GM21576 (cell line): ENCODE measurements around the gene SLC13A1.

Experiments
- ATAC-seq: cut with Tn5 transposase; IDR thresholded peaks from one replicate; pipeline ENCODE4 v1.9.1; 2021; ENCODE audit warnings: mild to moderate bottlenecking, moderate library complexity; ENCODE audit not compliant: unreplicated experiment

Gene SLC13A1

DNA sequence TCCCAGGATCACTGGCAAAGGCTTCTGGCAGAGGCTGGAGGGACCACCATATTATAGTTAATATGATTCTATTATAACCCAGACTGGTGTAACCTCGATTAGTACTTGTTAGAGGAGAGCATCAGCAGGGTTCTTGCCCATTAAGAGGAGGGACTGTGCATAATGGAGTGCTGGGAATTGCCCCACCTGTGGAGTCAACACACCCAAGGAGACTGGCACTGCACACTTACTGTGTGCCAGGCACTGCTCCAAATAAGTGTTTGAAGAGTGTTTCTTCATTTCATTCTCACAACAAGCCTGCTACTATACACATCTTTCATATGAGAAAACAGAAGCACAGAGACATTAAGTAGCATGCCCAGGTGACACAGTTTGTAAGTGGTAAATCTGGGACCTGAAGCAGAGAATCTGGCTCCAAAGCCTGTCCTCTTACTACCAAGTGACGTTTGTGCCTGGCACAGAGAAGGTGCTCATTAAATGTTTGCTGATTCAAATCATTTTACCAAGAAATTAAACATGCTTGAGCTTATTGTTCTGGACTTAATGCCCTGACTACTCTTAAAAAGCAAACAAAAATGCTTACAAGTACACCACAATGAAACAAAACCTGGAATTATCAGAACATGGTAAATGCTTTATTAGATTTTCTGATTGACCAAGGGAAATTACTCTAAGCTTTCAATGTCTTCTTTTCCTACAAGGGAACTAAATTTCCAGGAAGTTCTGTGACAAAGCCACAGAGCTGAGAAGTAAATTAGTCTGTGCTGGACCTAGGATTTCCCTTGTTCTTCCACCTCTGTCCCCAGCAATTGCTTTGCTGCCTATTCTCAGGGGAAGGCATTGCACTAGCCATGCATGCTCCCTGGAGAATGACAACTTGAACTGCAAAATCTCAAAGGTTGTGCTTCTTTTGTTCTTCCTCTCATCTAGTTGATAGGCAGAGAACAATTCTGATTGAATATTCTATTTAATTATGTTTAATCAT, 809 bp downstream of the SLC13A1 start:
- ATAC-seq: no peak

GRCh38 chr7:123198111-123198510, 1.7 kb downstream of the SLC13A1 start:
- ATAC-seq: no peak

DNA sequence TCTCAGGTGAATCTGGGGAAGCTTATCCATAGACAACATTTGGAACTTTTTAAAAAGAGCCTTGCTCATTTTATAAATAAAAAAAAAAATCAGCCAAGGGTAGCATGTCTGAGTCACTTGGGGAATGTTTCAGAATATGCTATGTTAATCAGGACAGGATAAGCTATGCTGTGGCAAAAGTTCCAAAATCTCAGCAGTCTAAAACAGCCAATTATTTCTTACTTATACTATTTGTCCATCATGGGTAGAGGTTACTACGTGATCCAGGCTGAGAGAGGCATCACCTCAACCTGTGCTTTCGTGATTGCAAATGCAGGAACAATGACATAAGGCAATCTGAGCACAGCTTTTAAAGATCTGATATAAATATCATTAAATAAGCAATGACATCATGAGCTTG, 6.5 kb downstream of the SLC13A1 start:
- ATAC-seq: no peak

DNA sequence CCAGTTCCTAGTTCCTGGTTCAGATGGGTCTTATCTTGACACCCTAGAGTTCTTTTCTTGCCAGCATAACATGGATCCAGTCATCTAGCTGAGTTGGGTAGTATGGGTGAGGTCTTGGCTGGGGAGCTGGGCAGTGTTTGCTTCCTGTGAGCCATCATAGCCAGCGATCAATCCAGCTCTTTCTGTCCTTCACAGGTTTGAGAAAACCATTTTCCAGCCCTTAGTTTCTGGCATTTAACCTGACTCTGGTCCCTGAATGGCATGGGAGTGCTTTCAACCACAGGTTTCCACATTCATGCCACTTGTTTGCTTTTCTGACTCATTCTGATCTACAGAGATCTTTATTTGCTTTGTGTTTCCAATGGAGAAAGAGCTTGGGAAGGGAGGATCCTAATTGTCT, 8.6 kb downstream of the SLC13A1 start:
- ATAC-seq: no peak

- ATAC-seq: peak; percentile 93
These were observed 9.5 kb downstream of the SLC13A1 start for GRCh38 chr7:123190109-123190831.

DNA sequence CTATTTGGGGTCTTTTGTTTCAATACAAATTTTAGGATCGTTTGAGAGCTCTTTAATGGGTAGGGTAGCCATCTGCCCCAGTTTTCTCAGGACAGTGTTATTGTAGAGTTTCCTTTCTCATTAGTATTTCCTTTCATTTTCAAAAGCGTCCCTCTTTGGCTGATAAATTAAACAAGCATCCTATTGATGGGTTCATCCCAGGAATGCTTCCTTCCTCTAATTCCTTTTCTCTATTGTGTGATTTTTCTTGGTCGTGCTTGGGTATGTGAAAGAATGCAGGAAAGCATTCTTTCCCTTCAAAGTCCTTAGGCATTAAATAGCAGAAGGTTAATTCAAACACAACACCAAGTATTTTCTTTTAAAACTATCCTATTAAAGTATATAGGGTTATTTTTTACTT, 14.0 kb downstream of the SLC13A1 start:
- ATAC-seq: no peak

GRCh38 chr7:123184271-123184670, 15.5 kb downstream of the SLC13A1 start:
- ATAC-seq: no peak

- ATAC-seq: no peak
These were observed 16.3 kb downstream of the SLC13A1 start for GRCh38 chr7:123183431-123183830.

DNA sequence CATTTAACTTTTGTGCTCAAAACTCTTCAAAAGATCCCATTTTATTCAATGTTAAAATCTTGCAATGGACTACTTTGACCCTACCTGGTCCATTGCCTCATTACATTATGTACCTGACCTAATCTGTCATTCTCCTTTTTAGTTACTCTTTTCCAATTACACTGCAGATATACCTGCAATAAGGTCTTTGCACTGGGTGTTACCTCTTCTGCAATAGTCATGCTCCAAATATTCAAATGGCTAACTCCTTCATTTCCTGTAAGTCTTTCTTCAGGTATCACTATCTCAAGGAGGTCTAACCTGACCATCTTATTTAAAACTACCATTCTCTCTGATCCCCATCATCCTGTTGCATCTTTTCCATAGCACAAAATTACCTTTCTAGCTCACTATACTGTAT, 22.3 kb downstream of the SLC13A1 start:
- ATAC-seq: no peak

DNA sequence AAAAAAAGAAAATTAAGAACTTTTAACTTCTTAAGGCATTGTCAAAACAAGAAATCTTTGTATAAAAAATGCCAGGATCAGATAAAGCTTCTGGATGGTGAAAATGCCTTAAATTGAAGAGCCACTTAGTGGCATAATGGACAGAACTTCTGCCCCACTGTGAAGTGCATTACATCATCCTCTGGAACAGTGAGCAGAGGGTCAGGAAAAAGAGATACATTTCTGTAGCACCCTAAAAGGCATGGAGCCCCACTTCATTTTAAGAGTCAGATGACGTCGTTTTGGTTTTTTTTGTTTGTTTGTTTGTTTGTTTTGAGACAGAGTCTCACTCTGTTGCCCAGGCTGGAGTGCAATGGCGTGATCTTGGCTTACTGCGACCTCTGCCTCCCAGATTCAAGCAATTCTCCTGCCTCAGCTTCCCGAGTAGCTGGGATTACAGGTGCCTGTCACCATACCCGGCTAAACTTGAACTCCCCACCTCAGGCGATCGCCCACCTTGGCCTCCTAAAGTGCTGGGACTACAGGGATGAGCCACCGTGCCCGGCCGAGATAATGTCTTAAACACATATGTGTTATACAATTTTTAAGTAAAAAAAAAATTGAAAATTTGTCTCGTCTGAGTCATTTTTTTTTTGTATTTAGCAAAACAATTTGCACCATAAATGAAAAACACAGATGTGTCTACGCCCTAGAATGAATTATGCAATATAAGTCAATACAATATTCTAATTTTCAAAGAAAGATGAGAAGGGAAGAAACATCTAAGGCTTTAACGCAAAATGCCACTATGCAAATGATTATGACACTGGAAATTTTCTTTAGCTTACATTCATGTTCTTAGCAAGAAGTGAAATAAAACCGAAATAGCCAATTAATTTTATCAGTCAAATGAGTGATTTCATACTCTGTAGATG, 29.2 kb downstream of the SLC13A1 start:
- no peak for ATAC-seq

GRCh38 chr7:123169065-123169464, 30.7 kb downstream of the SLC13A1 start:
- no peak for ATAC-seq

DNA sequence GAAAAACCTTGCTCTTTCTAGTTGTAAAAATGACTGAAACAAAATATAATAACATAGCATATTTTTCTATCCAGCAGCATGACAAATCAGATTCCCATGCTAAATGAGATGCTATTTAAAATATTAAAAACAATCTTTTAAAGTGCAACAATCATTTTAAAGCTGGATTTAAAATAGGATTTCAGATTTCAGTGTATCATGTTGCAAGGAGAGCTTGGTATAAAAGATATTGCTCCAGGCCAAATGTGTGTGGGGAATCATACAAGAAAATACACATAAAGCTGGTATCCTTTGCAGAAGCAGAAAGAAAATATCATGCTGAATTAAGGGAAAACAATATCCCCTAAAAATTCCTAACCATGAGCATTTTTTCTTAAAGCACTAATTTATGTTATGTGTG, 42.2 kb downstream of the SLC13A1 start:
- no peak for ATAC-seq

GRCh38 chr7:123155571-123155970, 44.2 kb downstream of the SLC13A1 start:
- ATAC-seq: no peak

- ATAC-seq: peak; percentile 98
These were observed 45.4 kb downstream of the SLC13A1 start for GRCh38 chr7:123154231-123154860.

DNA sequence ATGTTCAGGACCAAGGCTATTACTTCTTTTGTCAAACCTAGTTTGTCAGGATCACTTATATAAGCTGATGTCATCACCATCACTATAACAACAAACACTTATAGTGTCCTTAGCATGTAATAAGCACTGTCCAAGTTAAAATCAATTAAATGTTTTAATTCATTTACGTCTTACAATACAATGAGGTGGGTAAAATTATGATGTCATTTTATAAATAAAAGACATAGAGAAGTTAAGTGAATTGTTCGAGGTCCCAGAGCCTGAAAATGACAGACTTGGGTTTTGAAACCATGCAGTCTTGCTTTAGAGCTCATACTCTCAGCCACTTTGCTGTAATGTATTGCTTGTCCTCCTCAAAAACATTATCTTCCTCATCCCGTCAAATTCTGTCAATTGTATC, 48.3 kb downstream of the SLC13A1 start:
- no peak for ATAC-seq

- no peak for ATAC-seq
These were observed 51.0 kb downstream of the SLC13A1 start for GRCh38 chr7:123148813-123149212.

- no peak for ATAC-seq
These were observed 56.3 kb downstream of the SLC13A1 start for GRCh38 chr7:123143252-123144006.

DNA sequence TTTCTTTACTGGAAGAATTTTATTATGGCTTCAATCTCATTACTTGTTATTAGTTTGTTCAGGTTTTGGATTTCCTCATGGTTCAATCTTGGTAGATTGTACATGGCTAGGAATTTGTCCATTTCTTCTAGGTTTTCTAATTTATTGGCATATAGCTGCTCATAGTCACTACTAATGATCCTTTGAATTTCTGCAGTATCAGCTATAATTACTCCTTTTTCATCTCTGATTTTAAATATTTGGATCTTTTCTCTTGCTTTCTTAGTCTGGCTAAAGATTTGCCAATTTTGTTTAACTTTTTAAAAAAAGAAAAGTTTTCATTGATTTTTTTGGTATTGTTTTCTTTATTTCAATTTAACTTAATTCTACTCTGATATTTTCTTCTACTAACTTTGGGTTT, 59.2 kb downstream of the SLC13A1 start:
- ATAC-seq: no peak

DNA sequence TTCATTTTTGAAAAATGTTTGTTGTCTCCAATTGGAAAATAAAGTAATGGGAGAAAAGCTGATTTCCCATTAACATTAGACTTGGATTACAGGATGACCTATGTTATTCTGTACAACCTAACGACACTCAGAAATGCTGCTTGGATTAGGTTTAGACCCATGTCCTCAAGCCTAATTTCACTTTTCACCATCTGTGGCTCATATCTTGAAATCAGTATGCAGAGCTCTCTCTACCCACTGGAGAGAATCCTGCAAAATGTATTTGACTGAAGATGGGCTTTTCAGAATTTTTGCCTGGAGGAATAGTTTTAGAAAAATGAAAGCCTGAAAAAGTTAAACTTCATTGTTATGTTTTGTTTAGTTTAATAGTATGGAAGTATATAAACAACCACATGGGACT, 63.8 kb downstream of the SLC13A1 start:
- ATAC-seq: no peak

GRCh38 chr7:123133924-123134323, 65.8 kb downstream of the SLC13A1 start:
- ATAC-seq: no peak
